ENCODE measurements around the gene TMEM266.
A peak's percentile ranks its signal among the peaks of the same experiment; 100 is the strongest.
"Not testable (repeated sequence)": the region's sequence is repeated elsewhere in the genome, so short reads cannot be mapped to it uniquely, and the experiment has no call there.

TMEM266 gene

GRCh38 chr15:76034111-76034510 is 25.7 kb upstream of the TMEM266 start:
- TF ChIP-seq CTCF (IDR thresholded peaks at IDR 0.05; ENCODE audit: low read depth, low read length) = no peak
- no peak overlapping the region for H3K4me3 ChIP-seq (ENCODE audit: low read depth, low read length)

- no peak overlapping the region for H3K4me3 ChIP-seq (ENCODE audit: low read depth, low read length)
- no peak for TF ChIP-seq CTCF (IDR thresholded peaks at IDR 0.05; ENCODE audit: low read depth, low read length)
These were observed 24.2 kb upstream of the TMEM266 start for GRCh38 chr15:76035593-76035992.

- H3K4me3 ChIP-seq (ENCODE audit: low read depth, low read length) = no peak overlapping the region
- TF ChIP-seq CTCF (IDR thresholded peaks at IDR 0.05; ENCODE audit: low read depth, low read length) = no peak
These were observed 21.3 kb upstream of the TMEM266 start for GRCh38 chr15:76038512-76038911.

GRCh38 chr15:76054201-76054600 is 5.6 kb upstream of the TMEM266 start:
- not testable (repeated sequence) for H3K4me3 ChIP-seq (ENCODE audit: low read depth, low read length)

- no peak overlapping the region for H3K4me3 ChIP-seq (ENCODE audit: low read depth, low read length)
- TF ChIP-seq CTCF (IDR thresholded peaks at IDR 0.05; ENCODE audit: low read depth, low read length) = no peak
These were observed 2.9 kb upstream of the TMEM266 start for GRCh38 chr15:76056931-76057330.

- peak; percentile 65 for TF ChIP-seq CTCF (IDR thresholded peaks at IDR 0.05; ENCODE audit: low read depth, low read length)
- no peak overlapping the region for H3K4me3 ChIP-seq (ENCODE audit: low read depth, low read length)
These were observed 2.3 kb upstream of the TMEM266 start for GRCh38 chr15:76057332-76058000.

GRCh38 chr15:76058714-76059319 is 968 bp upstream of the TMEM266 start:
- peak overlapping the region; percentile 55 for H3K4me3 ChIP-seq (ENCODE audit: low read depth, low read length)
- no peak for TF ChIP-seq CTCF (IDR thresholded peaks at IDR 0.05; ENCODE audit: low read depth, low read length)

Measured in WI38 (cell line).